Measurements from ENCODE around the gene OLFML1.

DNA sequence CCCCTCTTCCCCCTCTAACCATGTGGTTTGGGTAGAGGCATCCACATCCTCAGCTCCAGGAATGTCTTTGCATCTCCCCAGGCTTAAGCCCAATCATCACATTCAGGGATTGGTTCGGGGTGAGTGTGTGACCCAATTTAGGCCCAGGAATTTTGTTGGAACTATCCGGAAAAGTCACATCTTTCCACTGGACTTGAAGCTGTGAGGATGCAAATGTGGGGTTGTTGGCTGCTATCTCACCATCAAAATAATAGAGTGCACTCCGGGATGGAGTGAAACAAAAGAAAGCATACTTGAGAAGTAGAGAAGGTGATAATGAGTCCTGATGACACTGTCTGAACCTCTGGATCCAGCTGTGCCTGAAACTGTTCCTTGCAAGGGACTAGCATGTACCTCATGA lies 33.8 kb upstream of the OLFML1 start:
- TF ChIP-seq, protein P1, sequence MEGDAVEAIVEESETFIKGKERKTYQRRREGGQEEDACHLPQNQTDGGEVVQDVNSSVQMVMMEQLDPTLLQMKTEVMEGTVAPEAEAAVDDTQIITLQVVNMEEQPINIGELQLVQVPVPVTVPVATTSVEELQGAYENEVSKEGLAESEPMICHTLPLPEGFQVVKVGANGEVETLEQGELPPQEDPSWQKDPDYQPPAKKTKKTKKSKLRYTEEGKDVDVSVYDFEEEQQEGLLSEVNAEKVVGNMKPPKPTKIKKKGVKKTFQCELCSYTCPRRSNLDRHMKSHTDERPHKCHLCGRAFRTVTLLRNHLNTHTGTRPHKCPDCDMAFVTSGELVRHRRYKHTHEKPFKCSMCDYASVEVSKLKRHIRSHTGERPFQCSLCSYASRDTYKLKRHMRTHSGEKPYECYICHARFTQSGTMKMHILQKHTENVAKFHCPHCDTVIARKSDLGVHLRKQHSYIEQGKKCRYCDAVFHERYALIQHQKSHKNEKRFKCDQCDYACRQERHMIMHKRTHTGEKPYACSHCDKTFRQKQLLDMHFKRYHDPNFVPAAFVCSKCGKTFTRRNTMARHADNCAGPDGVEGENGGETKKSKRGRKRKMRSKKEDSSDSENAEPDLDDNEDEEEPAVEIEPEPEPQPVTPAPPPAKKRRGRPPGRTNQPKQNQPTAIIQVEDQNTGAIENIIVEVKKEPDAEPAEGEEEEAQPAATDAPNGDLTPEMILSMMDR (IDR thresholded peaks at IDR 0.05): no peak
- no peak for TF ChIP-seq POLR2A (IDR thresholded peaks at IDR 0.05)
